ENCODE measurements around the gene UPK1B.
"Not testable (repeated sequence)": the region's sequence is repeated elsewhere in the genome, so short reads cannot be mapped to it uniquely, and the experiment has no call there.

UPK1B gene

GRCh38 chr3:119225121-119225520 lies 51.7 kb downstream of the UPK1B start:
- no peak for DNase-seq (ENCODE audit: low spot score)

GRCh38 chr3:119227070-119227850 lies 53.9 kb downstream of the UPK1B start:
- DNase-seq (ENCODE audit: low spot score), result no peak

- DNase-seq (ENCODE audit: low spot score), result no peak
These were observed 55.2 kb downstream of the UPK1B start for GRCh38 chr3:119228373-119229145.

GRCh38 chr3:119229190-119229589 lies 55.8 kb downstream of the UPK1B start:
- no peak for DNase-seq (ENCODE audit: low spot score)

GRCh38 chr3:119230071-119230470 lies 56.7 kb downstream of the UPK1B start:
- DNase-seq (ENCODE audit: low spot score), result no peak

GRCh38 chr3:119230745-119231144 lies 57.3 kb downstream of the UPK1B start:
- DNase-seq (ENCODE audit: low spot score), result no peak

GRCh38 chr3:119234610-119235009 lies 61.2 kb downstream of the UPK1B start:
- no peak for DNase-seq (ENCODE audit: low spot score)

GRCh38 chr3:119235151-119235550 lies 61.8 kb downstream of the UPK1B start:
- DNase-seq (ENCODE audit: low spot score), result no peak

- no peak for DNase-seq (ENCODE audit: low spot score)
These were observed 63.4 kb downstream of the UPK1B start for GRCh38 chr3:119236756-119237155.

- no peak for DNase-seq (ENCODE audit: low spot score)
These were observed 63.9 kb downstream of the UPK1B start for GRCh38 chr3:119237299-119237698.

- DNase-seq (ENCODE audit: low spot score), result no peak
These were observed 65.0 kb downstream of the UPK1B start for GRCh38 chr3:119238363-119238762.

- no peak for DNase-seq (ENCODE audit: low spot score)
These were observed 65.9 kb downstream of the UPK1B start for GRCh38 chr3:119239206-119239820.

- peak; percentile 29 for DNase-seq (ENCODE audit: low spot score)
These were observed 66.7 kb downstream of the UPK1B start for GRCh38 chr3:119240101-119240590.

- peak; percentile 79 for DNase-seq (ENCODE audit: low spot score)
These were observed 67.4 kb downstream of the UPK1B start, which contains the start of gene B4GALT4 for GRCh38 chr3:119240591-119241434. TSS of gene B4GALT4 (minus strand) at chr3:119240878. CDS start at chr3:119230099, 10,779 bp downstream.

- not testable (repeated sequence) for DNase-seq (ENCODE audit: low spot score)
These were observed 69.1 kb downstream of the UPK1B start for GRCh38 chr3:119242387-119243057.

GRCh38 chr3:119243058-119243529 lies 69.7 kb downstream of the UPK1B start:
- DNase-seq (ENCODE audit: low spot score), result not testable (repeated sequence)

GRCh38 chr3:119243712-119244111 lies 70.3 kb downstream of the UPK1B start:
- no peak for DNase-seq (ENCODE audit: low spot score)

- DNase-seq (ENCODE audit: low spot score), result no peak
These were observed 72.4 kb downstream of the UPK1B start for GRCh38 chr3:119245778-119246177.

All from HuH-7.5 (cell line).